Spleen (tissue), 7 donors: ENCODE measurements around the gene CEP162.

Experiments
- CTCF ChIP-seq, 11 experiments: fragments of 200-600 bp in 7 of 11; fragments of 450-650 bp in 4 of 11; sonication (generic) in 4 of 11; IDR thresholded peaks in 8 of 11; conservative IDR thresholded peaks in 3 of 11; 1 replicate in 7 of 11; 2 replicates in 4 of 11; pipeline versions ENCODE4 v1.4.0 to v1.8.0; 2016 to 2021; ENCODE audit warnings: antibody characterized with exemption in 11 of 11, inconsistent platforms in 4 of 11, mild to moderate bottlenecking in 1 of 11
- POLR2A ChIP-seq, 3 donors: fragments of 450-650 bp; IDR thresholded peaks; one replicate each; pipeline ENCODE4 v1.5.1; 2017; ENCODE audit warnings: antibody characterized with exemption in 3 of 3, mild to moderate bottlenecking in 1 of 3
- donor health status: DM: no; HTN: no; CAD: no; lungs with moderate emphysema.
- donor health status: DM: no; HTN: no; CAD: no.
- donor health status: DM: no; HTN: no; CAD: no.

- TF ChIP-seq CTCF (IDR thresholded peaks at IDR 0.05 in 8 of 11, conservative IDR thresholded peaks at IDR 0.05 in 3 of 11) (no peak), POLR2A (IDR thresholded peaks at IDR 0.05) (no peak)
Measured at GRCh38 chr6:84135291-84135690, 92.2 kb downstream of the CEP162 start.
